DOHH2 (cell line): ENCODE results near the gene FOS.

Experiments
- EZH2phosphoT487 ChIP-seq: fragments of 200-600 bp; sonication (generic); IDR thresholded peaks from 2 replicates; pipeline ENCODE4 v1.6.1; 2017; ENCODE audit warnings: borderline replicate concordance, mild to moderate bottlenecking, antibody characterized with exemption, low read length, moderate library complexity, mixed read lengths
- TF ChIP-seq, protein P1 (sequence below): fragments of 200-600 bp; sonication (generic); IDR thresholded peaks from one replicate; pipeline ENCODE4 v1.5.1; 2014; ENCODE audit warnings: antibody characterized with exemption, mild to moderate bottlenecking, low read depth, low read length; ENCODE audit not compliant: poor library complexity, severe bottlenecking

DNA sequence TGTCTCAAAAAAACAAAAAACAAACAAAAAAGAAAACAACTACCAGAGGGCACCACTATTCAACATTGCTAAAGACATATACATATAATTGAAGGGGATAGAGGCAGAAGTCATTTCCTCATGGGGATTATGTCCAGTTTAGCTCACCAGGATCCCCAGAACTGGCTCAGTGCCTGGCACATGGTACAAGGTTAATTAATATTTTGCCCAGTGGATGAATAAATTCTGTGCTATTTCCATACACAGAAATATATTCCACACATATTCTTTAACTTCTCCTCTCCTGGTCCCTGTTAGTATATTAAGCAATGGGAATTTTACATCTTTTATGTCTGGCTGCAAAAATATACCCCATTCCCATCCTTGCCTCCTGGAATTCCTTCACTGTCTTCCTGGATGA lies 6.7 kb downstream of the FOS start:
- TF ChIP-seq, protein P1, sequence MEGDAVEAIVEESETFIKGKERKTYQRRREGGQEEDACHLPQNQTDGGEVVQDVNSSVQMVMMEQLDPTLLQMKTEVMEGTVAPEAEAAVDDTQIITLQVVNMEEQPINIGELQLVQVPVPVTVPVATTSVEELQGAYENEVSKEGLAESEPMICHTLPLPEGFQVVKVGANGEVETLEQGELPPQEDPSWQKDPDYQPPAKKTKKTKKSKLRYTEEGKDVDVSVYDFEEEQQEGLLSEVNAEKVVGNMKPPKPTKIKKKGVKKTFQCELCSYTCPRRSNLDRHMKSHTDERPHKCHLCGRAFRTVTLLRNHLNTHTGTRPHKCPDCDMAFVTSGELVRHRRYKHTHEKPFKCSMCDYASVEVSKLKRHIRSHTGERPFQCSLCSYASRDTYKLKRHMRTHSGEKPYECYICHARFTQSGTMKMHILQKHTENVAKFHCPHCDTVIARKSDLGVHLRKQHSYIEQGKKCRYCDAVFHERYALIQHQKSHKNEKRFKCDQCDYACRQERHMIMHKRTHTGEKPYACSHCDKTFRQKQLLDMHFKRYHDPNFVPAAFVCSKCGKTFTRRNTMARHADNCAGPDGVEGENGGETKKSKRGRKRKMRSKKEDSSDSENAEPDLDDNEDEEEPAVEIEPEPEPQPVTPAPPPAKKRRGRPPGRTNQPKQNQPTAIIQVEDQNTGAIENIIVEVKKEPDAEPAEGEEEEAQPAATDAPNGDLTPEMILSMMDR: no peak
- TF ChIP-seq EZH2phosphoT487: no peak
